Activated CD8-positive, alpha-beta memory T cell treated with anti-CD3 and anti-CD28 coated beads, Interleukin-2, amount 50 U/mL, for 48 hours (primary cell): ENCODE measurements around the gene EVI5.
A peak's percentile ranks its signal among the peaks of the same experiment; 100 is the strongest.
"Not testable (repeated sequence)": the region's sequence is repeated elsewhere in the genome, so short reads cannot be mapped to it uniquely, and the experiment has no call there.

ENCODE experiments used
- DNase-seq: peaks from one replicate; pipeline ENCODE4 v3.0.0-alpha.2; 2020

EVI5 gene

GRCh38 chr1:92663775-92664174 lies 121.1 kb downstream of the EVI5 start:
- DNase-seq, result no peak

GRCh38 chr1:92662048-92662447 lies 122.9 kb downstream of the EVI5 start:
- no peak for DNase-seq

GRCh38 chr1:92657701-92658100 lies 127.2 kb downstream of the EVI5 start:
- DNase-seq, result no peak

- DNase-seq, result no peak
Observed at GRCh38 chr1:92655197-92655801, 129.6 kb downstream of the EVI5 start.

GRCh38 chr1:92653605-92654381 lies 131.1 kb downstream of the EVI5 start:
- no peak for DNase-seq

GRCh38 chr1:92640686-92641085 lies 144.2 kb downstream of the EVI5 start:
- not testable (repeated sequence) for DNase-seq

GRCh38 chr1:92638498-92638897 lies 146.4 kb downstream of the EVI5 start:
- DNase-seq, result no peak

- not testable (repeated sequence) for DNase-seq
Observed at GRCh38 chr1:92635203-92635602, 149.7 kb downstream of the EVI5 start.

GRCh38 chr1:92623187-92623778 lies 161.6 kb downstream of the EVI5 start:
- DNase-seq, result no peak

GRCh38 chr1:92619466-92620189 lies 165.3 kb downstream of the EVI5 start:
- DNase-seq, result no peak

- no peak for DNase-seq
Observed at GRCh38 chr1:92601044-92601443, 183.9 kb downstream of the EVI5 start.

GRCh38 chr1:92599184-92599583 lies 185.7 kb downstream of the EVI5 start:
- no peak for DNase-seq

GRCh38 chr1:92589361-92589760 lies 195.5 kb downstream of the EVI5 start:
- not testable (repeated sequence) for DNase-seq

GRCh38 chr1:92587445-92587844 lies 197.5 kb downstream of the EVI5 start:
- DNase-seq, result no peak

GRCh38 chr1:92585831-92586230 lies 199.1 kb downstream of the EVI5 start:
- no peak for DNase-seq

- DNase-seq, result peak; percentile 63
Observed at GRCh38 chr1:92584810-92585209, 200.1 kb downstream of the EVI5 start.

- DNase-seq, result no peak
Observed at GRCh38 chr1:92583821-92584760, 200.8 kb downstream of the EVI5 start.

- no peak for DNase-seq
Observed at GRCh38 chr1:92577261-92577895, 207.5 kb downstream of the EVI5 start.

GRCh38 chr1:92575123-92575522 lies 209.8 kb downstream of the EVI5 start:
- no peak for DNase-seq

- DNase-seq, result no peak
Observed at GRCh38 chr1:92572520-92572919, 212.4 kb downstream of the EVI5 start.

- DNase-seq, result no peak
Observed at GRCh38 chr1:92571578-92571977, 213.3 kb downstream of the EVI5 start.
